Neural cell (in vitro differentiated cells): ENCODE data around the gene HOXC11.

Experiments used
- CTCF ChIP-seq: fragments of 450-650 bp; IDR thresholded peaks from 2 replicates; pipeline ENCODE4 v1.5.1; 2014; ENCODE audit warnings: antibody characterized with exemption, mild to moderate bottlenecking, moderate library complexity; ENCODE audit not compliant: poor library complexity, severe bottlenecking
- EP300 ChIP-seq: fragments of 450-650 bp; conservative IDR thresholded peaks from 2 replicates; pipeline ENCODE4 v1.6.1; 2014; ENCODE audit warnings: antibody characterized with exemption, mild to moderate bottlenecking, moderate library complexity; ENCODE audit not compliant: poor library complexity, severe bottlenecking
- MXI1 ChIP-seq: fragments of 450-650 bp; conservative IDR thresholded peaks from 2 replicates; pipeline ENCODE4 v1.6.1; 2014; ENCODE audit warnings: antibody characterized with exemption, mild to moderate bottlenecking; ENCODE audit not compliant: poor library complexity, severe bottlenecking
- POLR2AphosphoS5 ChIP-seq: IDR thresholded peaks from 2 replicates; pipeline ENCODE4 v1.6.1; 2012
- RAD21 ChIP-seq: fragments of 450-650 bp; conservative IDR thresholded peaks from 2 replicates; pipeline ENCODE4 v1.6.1; 2014; ENCODE audit warnings: antibody characterized with exemption, mild to moderate bottlenecking, moderate library complexity
- REST ChIP-seq: IDR thresholded peaks from 2 replicates; pipeline ENCODE4 v1.6.1; 2012; ENCODE audit warnings: borderline replicate concordance

GRCh38 chr12:53989227-53990113 is 16.5 kb downstream of the HOXC11 start:
- TF ChIP-seq CTCF, result peak; percentile 65
- TF ChIP-seq RAD21, result peak; percentile 68
- no peak for TF ChIP-seq EP300
- no peak for TF ChIP-seq POLR2AphosphoS5
- TF ChIP-seq MXI1, result no peak
- no peak for TF ChIP-seq REST
